Keratinocyte (primary cell): ENCODE results near the gene ADCY10. TPM values are rescaled to one million over a fixed set of nuclear protein-coding genes. Genes with fewer than 3 reads are reported as not detected.

Experiments used
- DNase-seq: peaks from one replicate; pipeline ENCODE4 v3.0.0-alpha.2; 2011; ENCODE audit warnings: low read depth, missing footprints, low spot score
- FAIRE-seq: peaks from 2 replicates; lab custom pipeline; 2011; peaks lifted over from hg19 to GRCh38; lab: Jason Lieb, UNC
- H2AFZ ChIP-seq: 2 replicates; pipeline ENCODE4 v1.6.0; 2012; ENCODE audit warnings: low read length, control low read depth, inconsistent platforms; ENCODE audit not compliant: control insufficient read depth
- H3K27ac ChIP-seq: 2 replicates; pipeline ENCODE4 v1.5.1; 2011; ENCODE audit warnings: low read length; ENCODE audit not compliant: control insufficient read depth, insufficient read depth
- H3K27me3 ChIP-seq: 3 replicates; pipeline ENCODE4 v1.6.0; 2011; ENCODE audit warnings: low read length; ENCODE audit not compliant: control insufficient read depth, insufficient read depth; ENCODE audit errors: extremely low read depth
- H3K36me3 ChIP-seq, 2 experiments: 2 replicates in 1 of 2; 3 replicates in 1 of 2; pipeline ENCODE4 v1.5.1; 2011; ENCODE audit warnings: low read length in 2 of 2, mild to moderate bottlenecking in 1 of 2; ENCODE audit not compliant: control insufficient read depth in 2 of 2, insufficient read depth in 2 of 2; ENCODE audit errors: extremely low read depth in 1 of 2
- H3K4me1 ChIP-seq: 3 replicates; pipeline ENCODE4 v1.5.1; 2011; ENCODE audit warnings: low read length; ENCODE audit not compliant: control insufficient read depth, insufficient read depth; ENCODE audit errors: extremely low read depth
- H3K4me2 ChIP-seq: 3 replicates; pipeline ENCODE4 v1.6.0; 2011; ENCODE audit warnings: low read depth, low read length; ENCODE audit not compliant: control insufficient read depth, insufficient read depth; ENCODE audit errors: extremely low read depth
- H3K4me3 ChIP-seq, 3 experiments: fragments of 200-600 bp in 1 of 3; sonication (generic) in 1 of 3; 2 replicates in 2 of 3; 3 replicates in 1 of 3; pipeline ENCODE4 v1.5.1; 2011 to 2016; ENCODE audit warnings: low read length in 3 of 3, mild to moderate bottlenecking in 3 of 3, control low read depth in 2 of 3, inconsistent platforms in 1 of 3, low read depth in 1 of 3, mixed read lengths in 1 of 3, mixed run types in 1 of 3, moderate library complexity in 1 of 3; ENCODE audit not compliant: control insufficient read depth in 2 of 3, insufficient read depth in 2 of 3; ENCODE audit errors: extremely low read depth in 1 of 3
- H3K79me2 ChIP-seq: 2 replicates; pipeline ENCODE4 v1.6.0; 2012; ENCODE audit warnings: low read length; ENCODE audit not compliant: control insufficient read depth, insufficient read depth
- H3K9ac ChIP-seq: 3 replicates; pipeline ENCODE4 v1.6.0; 2011; ENCODE audit warnings: low read length; ENCODE audit not compliant: control insufficient read depth, insufficient read depth; ENCODE audit errors: extremely low read depth
- H3K9me1 ChIP-seq: 3 replicates; pipeline ENCODE4 v1.6.0; 2011; ENCODE audit warnings: low read length; ENCODE audit not compliant: control insufficient read depth, insufficient read depth; ENCODE audit errors: extremely low read depth
- H3K9me3 ChIP-seq: 2 replicates; pipeline ENCODE4 v1.5.1; 2012; ENCODE audit warnings: low read depth, low read length; ENCODE audit not compliant: control insufficient read depth
- H4K20me1 ChIP-seq: 3 replicates; pipeline ENCODE4 v1.6.0; 2011; ENCODE audit warnings: low read length; ENCODE audit not compliant: control insufficient read depth, insufficient read depth; ENCODE audit errors: extremely low read depth
- CTCF ChIP-seq, 3 experiments: IDR thresholded peaks in 1 of 3; conservative IDR thresholded peaks in 1 of 3; optimal IDR thresholded peaks in 1 of 3; 2 replicates in 2 of 3; 3 replicates in 1 of 3; pipeline versions ENCODE3 to v1.5.1; 2011; ENCODE audit warnings: low read length in 3 of 3, mild to moderate bottlenecking in 3 of 3, moderate library complexity in 2 of 3, control low read depth in 1 of 3, inconsistent platforms in 1 of 3; ENCODE audit not compliant: insufficient read depth in 2 of 3; ENCODE audit errors: extremely low read depth in 1 of 3
- EZH2 ChIP-seq: IDR thresholded peaks from one replicate; pipeline ENCODE4 v1.6.1; 2012; ENCODE audit warnings: inconsistent platforms, mild to moderate bottlenecking, low read length, moderate library complexity
- dilution Hi-C: fragments of 300-500 bp; cut with MboI; formaldehyde crosslinking; loops from one replicate; pipeline ENCODE4 v1.7.0; 2020; ENCODE audit warnings: low sequenced_read_pairs; ENCODE audit not compliant: extremely low pct_ligation_motif_present
- polyA plus RNA-seq, 5 experiments: library from polyadenylated mRNA; depleted of rRNA in 3 of 5; stranded (reverse) in 3 of 5; stranded (forward) in 1 of 5; unstranded in 1 of 5; fragments of >200 nt; gene quantifications; 1 replicate in 1 of 5; 2 replicates in 3 of 5; 3 replicates in 1 of 5; pipeline versions ENCODE4 v1.2.1 to v1.2.3, GENCODE V29; 2011 to 2012; ENCODE audit warnings: missing spikeins in 2 of 5, low read depth in 1 of 5, low replicate concordance in 1 of 5

Gene ADCY10
- polyA plus RNA-seq, 1 donor (not counting 4 experiments of a cell fraction or from before 2014, with no cell fraction given), result 0.04 TPM

GRCh38 chr1:167773516-167773915 lies 140.4 kb downstream of the ADCY10 start:
- Histone ChIP-seq H4K20me1 (no peaks in the 10 kb centered on the region), H3K36me3 (peaks cover 25 to 48% of the 10 kb centered on the region in 2 experiments), H2AFZ (no peak overlapping the region), H3K4me1 (peaks cover 27% of the 10 kb centered on the region), H3K27me3 (no peaks in the 10 kb centered on the region), H3K4me3 (no peak overlapping the region), H3K9ac (no peak overlapping the region), H3K79me2 (peaks cover 11% of the 10 kb centered on the region), H3K9me3 (no peaks in the 10 kb centered on the region), H3K9me1 (no peaks in the 10 kb centered on the region), H3K27ac (no peak overlapping the region), H3K4me2 (no peak overlapping the region)
- DNase-seq (no peak), FAIRE-seq (no peak)
- TF ChIP-seq EZH2 (no peak), CTCF (optimal IDR thresholded peaks at IDR 0.05 in 1 of 3, IDR thresholded peaks at IDR 0.05 in 1 of 3, conservative IDR thresholded peaks at IDR 0.05 in 1 of 3; ENCODE audit: extremely low read depth in 1 of 3, insufficient read depth in 2 of 3, low read length in 3 of 3) (no peak)
- dilution Hi-C loops, result no loop called here

- Histone ChIP-seq H3K79me2 (peaks cover 15% of the 10 kb centered on the region), H3K9me3 (no peaks in the 10 kb centered on the region), H3K9ac (no peak overlapping the region), H3K4me2 (no peak overlapping the region), H3K27ac (no peak overlapping the region), H3K4me1 (peaks cover 27% of the 10 kb centered on the region), H2AFZ (no peak overlapping the region), H3K9me1 (no peaks in the 10 kb centered on the region), H3K4me3 (no peak overlapping the region), H4K20me1 (no peaks in the 10 kb centered on the region), H3K27me3 (no peaks in the 10 kb centered on the region), H3K36me3 (peaks cover 22 to 52% of the 10 kb centered on the region in 2 experiments)
- FAIRE-seq (no peak), DNase-seq (no peak)
- dilution Hi-C loops, result no loop called here
- TF ChIP-seq CTCF (optimal IDR thresholded peaks at IDR 0.05 in 1 of 3, IDR thresholded peaks at IDR 0.05 in 1 of 3, conservative IDR thresholded peaks at IDR 0.05 in 1 of 3; ENCODE audit: extremely low read depth in 1 of 3, insufficient read depth in 2 of 3, low read length in 3 of 3), result no peak
- TF ChIP-seq EZH2, result no peak
Observed at GRCh38 chr1:167772436-167772835, 141.5 kb downstream of the ADCY10 start.
